GM18868 (cell line): ENCODE data around the gene DOCK2.
"Not testable (repeated sequence)": the region's sequence is repeated elsewhere in the genome, so short reads cannot be mapped to it uniquely, and the experiment has no call there.

Experiments used
- ATAC-seq: cut with Tn5 transposase; IDR thresholded peaks from one replicate; pipeline ENCODE4 v1.9.1; 2021; ENCODE audit warnings: mild to moderate bottlenecking, moderate library complexity; ENCODE audit not compliant: unreplicated experiment

DOCK2 gene

DNA sequence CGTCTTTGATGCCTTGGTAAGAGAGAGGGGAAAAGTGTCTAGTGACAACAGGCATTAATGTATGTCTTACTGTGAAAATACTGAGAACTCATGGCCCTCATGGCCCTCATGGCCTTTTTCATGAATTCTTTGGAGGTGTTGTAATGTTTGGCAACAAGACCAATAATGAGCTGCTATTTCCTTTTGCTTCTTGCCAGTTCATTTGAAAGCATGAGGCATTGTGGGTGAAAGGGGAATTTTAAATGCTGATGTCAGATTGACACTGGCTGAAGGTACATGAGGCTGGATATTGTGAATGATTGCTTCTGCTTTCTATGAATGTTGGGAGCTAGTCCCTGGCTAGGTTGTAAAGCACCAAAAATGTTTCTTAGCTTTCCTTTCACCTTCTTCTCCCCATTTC, 79.2 kb downstream of the DOCK2 start:
- no peak for ATAC-seq

DNA sequence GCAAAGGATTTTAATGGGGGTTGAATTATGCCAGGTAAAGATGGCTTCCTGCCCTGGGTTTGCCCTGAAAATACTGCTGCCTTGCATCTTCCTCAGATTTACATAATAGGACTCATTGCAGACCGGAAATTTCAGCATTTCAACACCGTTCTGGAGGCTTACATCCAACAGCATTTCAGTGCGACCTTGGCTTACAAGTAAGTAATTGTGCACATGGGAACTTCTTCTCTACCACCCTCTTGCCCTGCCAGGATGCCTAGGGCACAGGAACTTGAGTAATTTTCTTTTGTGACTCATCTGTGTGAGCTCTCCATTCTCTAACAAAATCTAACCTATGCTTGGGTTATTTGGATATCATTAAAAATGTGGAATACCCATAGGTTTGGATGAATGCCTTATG, 80.2 kb downstream of the DOCK2 start:
- ATAC-seq = no peak

DNA sequence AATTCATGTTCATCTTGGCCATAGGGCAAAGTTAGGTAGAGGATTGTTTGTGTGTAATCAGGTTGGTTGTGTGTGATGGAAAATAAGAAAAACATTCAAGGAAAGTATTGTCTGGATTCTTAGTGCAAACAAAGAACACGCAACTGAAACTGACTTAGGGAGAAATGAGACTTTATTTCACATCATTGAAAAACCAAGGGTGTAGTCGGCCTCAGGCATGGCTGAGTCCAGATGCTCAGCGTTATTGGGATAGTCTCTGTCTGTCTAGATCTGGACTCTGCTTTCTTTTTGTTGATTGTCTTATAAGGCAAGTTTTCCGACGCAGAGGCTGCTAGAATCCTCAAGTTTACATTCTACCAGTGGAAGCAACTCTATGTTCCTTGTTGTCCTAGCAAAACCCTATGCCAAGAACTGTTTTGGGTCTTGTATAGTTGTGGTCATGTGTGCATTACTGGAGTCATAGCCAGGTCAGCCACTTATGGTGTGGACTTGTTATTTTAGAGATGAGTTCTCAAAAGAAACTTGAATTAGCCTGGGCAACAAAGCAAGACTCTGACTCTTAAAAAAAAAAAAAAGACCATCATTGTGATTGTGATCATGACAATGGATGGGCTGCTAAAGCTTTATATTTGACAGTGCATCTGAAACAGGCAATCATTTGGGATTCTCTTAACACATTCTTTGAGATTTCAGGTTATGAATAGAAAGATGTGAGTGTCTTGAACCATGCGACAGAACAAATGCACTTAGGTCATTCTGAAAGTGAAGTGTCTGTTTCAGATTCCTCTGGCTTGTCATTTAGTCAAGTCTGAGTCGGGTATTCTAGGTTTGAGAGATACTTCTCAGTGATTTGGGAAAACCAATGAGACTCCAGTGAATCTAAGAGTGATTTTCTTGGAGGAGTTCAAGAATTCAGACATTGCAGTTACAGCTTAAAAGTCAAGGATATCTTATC, 82.6 kb downstream of the DOCK2 start:
- peak; percentile 86 for ATAC-seq

DNA sequence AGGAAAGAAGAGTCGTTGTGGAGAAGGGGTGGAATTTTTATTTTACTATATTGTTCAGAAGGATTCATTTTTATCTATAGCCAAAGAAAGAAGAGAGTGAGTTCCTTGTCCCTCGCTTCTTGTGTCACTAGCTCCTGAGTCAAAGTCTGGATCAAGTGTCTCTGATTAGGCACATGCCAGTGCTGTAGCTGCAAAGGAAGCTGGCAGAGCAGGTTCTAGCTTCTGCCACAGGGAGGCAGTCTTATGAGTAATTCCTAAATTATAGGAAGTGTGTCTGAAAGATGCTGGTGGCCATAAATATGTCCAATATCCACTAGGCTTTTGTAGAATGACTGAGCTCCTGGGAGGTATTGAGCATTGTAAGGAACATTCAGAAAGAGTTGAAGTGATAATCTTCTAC, 84.7 kb downstream of the DOCK2 start:
- no peak for ATAC-seq

DNA sequence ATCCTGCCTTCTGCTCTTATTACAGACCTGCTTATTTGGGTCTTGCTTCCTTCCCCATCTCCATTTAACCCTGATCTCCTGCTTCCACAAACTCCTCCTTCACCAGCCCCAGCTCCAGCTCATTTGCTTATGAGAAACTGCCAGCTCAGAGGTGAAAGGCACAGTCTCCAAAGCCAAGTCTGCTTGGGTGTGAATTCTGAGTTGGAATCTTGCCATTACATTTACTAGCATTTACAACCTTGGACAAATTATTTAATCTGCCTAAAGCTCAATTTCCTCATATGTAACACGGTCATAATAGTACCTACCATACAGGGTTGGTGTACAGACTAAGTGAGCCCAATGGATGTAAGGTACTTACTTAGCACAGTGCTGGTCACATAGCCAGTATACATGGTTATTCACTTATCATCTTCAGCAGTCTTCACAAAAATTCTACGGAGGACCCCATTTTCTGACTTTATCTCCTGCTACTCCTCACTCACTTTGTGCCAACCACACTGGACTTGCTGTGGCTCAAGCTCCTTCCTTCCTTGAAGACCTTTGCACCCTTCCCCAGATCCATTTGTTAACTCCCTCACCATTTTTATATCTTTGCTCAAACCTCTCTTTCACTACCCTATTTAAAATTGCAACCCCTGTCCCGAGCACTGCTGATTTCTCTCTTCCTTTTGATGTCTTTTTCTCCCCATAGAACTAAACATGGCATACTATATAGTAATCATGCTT, 86.2 kb downstream of the DOCK2 start:
- no peak for ATAC-seq

DNA sequence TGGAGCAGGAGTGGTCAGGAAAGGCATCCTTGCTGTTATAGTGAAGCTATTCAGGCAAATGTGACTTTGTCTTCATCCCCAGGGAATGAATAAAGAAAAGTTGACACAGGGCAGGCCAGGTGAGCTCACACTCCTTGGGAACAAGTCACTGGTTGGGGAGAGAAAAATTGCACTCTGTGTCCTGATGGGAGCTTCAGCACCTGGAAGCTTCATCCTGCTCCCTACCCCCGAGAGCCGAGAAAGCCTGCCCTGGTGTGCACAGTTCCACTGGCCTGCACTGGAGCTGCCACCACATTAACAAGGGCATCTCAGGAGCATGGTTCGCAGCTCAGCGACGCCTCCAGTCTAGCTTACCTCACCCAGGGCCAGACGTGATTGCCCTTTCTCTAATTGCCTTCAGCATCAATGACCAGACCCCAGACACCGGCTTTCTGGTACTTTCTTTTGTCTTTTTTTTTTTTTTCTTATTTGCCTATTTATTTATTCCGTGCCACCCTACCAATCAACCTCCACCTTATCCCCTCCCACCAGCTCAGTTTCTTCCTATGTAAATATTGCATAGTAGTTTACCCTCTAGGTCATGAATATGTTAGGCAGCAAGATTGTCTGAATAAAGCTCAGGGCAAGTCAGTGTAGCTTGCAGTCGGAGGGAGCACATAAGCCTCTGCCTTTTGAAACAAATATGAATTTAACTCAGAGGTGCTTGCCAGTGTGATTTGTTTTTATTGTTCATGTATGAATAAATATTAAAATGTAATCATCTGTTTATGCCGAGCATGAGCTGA, 87.4 kb downstream of the DOCK2 start:
- no peak for ATAC-seq

DNA sequence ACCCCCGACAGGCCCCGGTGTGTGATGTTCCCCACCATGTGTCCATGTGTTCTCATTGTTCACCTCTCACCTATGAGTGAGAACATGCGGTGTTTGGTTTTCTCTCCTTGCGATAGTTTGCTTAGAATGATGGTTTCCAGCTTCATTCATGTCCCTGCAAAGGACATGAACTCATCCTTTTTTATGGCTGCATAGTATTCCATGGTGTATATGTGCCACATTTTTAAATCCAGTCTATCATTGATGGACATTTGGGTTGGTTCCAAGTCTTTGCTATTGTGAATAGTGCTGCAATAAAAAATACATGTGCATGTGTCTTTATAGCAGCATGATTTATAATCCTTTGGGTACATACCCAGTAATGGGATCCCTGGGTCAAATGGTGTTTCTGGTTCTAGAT, 88.6 kb downstream of the DOCK2 start:
- ATAC-seq = not testable (repeated sequence)

DNA sequence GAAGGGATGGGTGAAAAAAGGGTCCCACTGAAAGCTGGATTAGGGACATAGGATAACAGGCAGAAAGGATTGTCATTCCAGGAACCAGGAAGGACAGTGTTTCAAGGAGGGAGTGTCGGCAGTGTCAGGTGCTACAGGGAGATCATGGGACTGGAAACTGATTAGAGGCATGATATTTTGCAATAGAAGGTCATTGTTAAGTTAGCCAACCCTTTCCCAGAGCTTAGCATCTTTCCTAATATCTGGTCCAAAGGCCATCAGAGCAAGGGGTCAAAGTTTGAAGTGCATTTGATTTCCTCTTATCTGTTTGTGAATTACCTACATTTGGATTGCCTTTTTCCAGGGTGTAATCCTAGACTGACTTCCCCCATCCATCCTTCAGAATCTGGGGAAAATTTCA, 91.3 kb downstream of the DOCK2 start:
- ATAC-seq = no peak

DNA sequence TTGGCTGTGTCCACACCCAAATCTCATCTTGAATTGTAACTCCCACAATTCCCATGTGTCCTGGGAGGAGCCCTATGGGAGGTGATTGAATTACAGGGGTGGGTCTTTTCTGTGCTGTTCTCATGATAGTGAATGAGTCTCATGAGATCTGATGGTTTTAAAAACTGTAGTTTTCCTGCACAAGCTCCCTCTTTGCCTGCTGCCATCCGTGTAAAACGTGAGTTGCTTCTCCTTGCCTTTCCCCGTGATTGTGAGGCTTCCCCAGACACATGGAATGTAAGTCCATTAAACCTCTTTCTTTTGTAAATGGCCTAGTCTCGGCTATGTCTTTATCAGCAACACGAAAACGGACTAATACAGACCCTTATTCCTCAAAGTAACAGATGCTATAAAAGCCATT, 94.1 kb downstream of the DOCK2 start:
- ATAC-seq = no peak

DNA sequence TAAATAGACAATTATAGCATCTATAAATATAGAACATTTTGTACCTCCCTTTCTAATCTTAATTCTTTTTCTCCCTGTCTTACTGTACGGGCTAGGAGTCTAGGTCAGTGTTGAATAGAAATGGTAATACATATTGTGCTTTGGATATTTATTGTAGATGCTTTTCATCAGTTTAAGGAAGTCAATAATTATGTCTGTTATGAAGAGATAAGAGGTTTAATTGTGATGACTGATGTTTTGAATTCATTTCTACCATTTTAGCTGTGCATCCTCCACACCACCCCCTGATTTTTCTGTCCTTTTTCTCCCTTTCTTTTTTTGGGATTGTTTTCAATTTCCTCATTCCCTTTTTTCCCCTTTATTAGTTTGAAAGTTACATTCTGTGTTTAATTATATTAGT, 95.8 kb downstream of the DOCK2 start:
- ATAC-seq = no peak

DNA sequence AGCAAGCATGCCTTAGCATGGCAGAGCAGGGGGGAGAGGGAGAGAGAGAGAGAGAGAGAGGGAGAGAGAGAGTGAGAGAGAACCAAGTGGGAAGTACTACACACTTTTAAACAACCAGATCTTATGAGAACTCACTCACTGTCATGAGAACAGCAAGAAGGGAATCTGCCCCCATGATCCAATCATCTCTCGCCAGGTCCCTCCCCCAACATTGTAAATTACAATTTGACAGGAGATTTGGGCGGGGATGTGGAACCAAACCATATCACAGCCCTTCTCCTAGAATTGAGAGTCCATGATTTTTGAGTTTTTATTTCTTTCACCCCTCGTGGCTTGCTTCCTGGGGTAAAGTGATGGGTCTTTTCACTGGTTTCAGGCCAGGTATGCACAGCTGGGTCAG, 98.8 kb downstream of the DOCK2 start:
- ATAC-seq = no peak

DNA sequence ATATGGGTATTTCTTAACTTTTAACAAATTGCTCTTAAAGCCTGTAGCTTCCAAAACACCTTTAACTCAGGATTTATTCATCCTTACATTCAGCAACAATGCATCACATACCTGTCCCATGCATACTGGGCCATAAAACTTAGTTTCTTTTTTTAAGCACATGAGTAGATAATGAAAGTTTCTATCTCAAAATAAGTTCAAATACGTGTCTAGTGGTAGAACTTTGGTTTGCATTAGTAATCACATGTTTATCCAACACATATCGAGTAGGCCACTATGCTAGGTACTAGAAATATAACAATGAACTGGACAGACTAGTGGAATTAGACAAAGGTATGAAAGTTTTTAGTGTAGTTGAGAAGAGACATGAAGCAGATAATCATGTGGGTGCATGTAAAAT, 99.6 kb downstream of the DOCK2 start:
- peak; percentile 74 for ATAC-seq

DNA sequence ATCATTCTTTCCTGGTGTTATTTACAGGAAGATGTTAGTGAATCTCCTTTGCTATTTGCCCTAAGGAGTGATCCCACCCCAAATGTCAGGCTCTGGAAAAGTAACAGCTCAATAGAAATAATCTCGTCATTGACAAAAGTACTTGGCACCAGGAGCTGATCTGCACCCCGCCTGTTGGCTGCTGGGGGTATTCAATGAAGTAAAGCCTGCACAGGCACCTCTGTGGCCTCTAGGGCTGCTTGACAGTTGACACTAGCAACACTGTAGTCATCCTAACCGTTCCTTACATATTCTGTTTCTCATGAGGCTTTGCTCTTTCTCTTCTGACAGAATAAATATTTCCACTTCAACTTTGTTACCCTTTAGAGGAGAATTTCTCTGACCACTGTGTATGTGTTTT, 103.4 kb downstream of the DOCK2 start:
- no peak for ATAC-seq

DNA sequence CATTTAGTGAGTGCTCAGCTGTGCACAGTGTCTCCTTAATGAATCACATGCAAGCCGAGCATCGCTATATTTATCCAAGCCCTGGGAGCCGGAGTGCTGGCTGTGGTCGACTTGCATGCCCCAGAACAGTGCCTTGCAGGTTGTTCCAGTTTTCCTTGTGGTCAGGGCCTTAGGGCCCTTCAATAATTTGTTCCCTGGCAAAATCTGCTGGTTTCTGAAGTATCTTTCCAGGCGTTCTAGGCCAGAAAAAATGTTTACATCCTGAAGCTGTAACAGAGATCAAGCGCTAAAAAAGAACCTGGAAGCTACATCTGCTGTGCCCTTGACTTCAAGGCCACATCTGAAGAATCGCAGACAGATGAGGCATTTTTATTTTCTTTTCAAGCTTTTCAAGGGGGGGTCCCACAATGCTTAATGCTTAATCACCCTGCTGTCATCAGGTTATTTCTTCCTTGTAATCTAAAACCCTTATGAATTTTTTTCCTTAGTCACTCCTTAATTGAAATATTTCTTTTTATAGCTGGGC, 105.8 kb downstream of the DOCK2 start:
- ATAC-seq = no peak

DNA sequence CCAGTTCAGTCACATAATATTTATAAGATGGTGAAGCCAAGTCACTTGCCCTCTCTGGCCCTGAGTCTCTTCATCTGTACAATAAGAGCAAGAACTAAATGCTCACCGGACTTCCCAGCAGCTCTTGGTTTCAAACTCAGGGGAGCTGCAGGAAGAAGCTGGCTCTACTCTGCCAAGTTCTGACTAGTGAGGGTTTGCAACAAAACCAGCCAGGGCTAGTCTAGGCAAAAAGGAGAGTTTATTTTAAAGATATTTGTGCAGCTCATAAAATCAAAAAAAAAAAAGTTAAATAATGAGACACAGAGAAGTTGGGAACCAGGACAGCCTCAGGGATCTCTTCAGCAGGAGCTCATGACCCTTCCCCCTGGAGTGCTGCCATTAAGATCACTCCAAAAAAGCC, 107.3 kb downstream of the DOCK2 start:
- ATAC-seq = no peak

DNA sequence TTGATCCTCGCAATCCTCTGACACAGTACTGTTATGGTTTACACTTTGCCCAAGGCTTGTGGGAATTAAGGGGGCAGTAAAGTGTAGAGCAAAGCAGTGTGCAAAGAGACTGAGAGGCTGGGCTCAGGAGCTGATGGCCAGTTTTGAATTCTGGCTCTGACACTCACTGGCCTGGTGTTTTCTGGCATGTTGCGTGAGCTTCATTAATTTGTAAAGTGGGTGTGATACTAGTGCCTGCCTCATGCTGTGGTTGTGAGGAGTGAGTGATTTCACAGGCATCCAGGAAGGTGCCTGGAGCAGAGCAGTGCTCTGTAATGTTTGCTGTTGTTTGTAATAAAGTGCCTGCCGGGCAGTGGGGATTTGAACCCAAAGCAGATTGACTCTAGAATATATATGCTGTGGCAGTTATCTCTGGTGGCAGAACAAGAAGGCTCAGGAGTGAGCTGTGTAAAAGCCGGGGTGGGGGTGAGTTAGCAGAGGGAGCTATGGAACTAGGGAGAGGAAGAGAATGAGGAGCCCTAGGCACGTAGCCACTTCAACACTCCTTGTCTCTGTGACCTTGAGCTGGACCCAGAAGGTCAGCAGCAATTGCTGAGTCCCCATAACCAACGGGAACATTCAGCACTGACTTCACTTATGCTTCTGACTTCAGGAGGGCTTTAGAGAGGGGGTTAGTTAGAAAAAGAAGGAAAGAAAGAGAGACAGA, 108.5 kb downstream of the DOCK2 start:
- ATAC-seq = no peak

DNA sequence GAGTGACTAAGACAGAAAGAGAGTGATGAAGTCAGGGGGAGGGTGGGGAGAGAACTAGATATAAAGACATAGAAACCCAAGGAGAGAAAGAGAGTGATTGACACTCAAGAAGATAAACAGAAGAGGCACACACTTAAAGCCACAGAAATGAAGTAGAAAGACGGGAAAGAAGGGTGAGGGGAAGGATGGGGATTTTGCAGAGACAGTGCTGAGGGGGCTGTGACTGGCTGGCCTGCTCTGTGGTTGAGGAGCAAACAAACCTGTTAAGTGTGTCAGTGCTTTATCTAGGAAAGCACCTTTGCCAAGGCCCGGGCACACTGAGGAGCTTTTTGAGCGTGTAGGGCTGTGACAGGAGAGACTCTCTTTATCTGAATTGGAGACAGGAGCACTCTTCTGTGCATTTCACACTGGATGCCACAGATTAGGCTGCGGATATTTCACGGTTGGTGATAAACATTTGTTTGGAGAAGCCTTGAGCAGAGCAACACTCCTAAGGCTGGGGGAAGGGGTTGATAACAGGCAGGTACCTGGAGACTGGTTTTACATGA, 109.1 kb downstream of the DOCK2 start:
- ATAC-seq = peak; percentile 75

DNA sequence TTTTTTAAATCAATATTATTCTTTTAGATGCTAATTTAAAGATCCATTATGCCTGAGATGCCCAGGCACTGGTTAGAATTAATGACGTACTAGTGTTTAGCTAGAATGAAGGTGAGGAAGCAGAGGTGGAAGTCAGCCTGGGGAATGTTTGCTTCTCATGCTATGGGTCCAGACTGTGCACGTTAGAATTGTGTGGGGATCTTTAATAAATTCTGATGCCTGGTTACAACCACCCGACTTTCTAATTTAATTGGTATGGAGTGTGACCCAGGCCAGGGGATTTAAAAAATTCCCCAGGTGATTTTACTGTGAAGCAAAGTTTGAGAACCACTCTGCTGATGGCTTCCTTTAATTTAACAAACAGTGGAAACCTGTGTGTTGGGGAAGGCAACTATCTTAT, 111.1 kb downstream of the DOCK2 start:
- ATAC-seq = peak; percentile 34

DNA sequence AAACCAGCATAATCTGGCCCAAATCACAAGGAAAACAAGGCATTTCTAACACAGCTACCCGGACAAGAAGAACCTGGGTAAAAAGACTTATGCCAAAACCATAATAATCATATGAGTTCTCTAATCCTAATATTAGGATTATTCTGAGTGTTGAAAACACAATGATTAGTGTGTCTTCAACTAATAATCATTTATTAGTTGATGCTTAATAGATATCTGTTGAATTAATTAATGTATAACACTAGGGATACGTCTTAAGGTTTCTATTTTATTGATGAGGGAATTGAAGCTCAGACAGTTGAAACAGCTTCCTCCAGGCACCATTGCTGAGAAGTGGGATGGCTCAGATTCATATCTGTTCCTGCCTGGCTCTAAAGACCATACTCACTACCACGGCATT, 112.2 kb downstream of the DOCK2 start:
- ATAC-seq = no peak

DNA sequence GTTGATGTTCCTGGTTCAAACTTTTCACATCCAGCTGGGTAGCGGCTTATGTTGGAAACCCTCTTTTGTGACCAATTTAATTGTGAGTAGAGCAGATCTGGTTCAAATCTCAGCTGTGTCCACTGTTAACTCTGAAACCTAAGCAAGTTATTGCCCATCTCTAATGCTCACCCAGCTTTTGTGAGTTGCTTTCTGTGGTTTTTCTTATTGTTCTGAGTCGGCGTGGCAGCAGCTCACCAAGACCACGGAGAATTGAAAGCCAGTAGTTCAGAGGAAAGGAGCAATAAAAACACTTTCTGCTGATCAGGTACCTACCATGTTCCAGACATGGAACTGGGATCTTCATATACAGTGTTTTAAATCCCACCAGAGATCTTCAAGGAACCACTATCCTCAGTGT, 114.4 kb downstream of the DOCK2 start:
- peak; percentile 42 for ATAC-seq
